ENCODE measurements around the gene RHOC.

The RHOC gene

GRCh38 chr1:112718691-112719418 lies 11.9 kb upstream of the RHOC start:
- FAIRE-seq (no peak), DNase-seq (ENCODE audit: insufficient read length, low spot score) (peak; percentile 71)

- DNase-seq (ENCODE audit: insufficient read length, low spot score) (no peak), FAIRE-seq (no peak)
These were observed 10.4 kb upstream of the RHOC start for GRCh38 chr1:112717263-112717873.

- peak; percentile 94 for FAIRE-seq
- peak; percentile 82 for DNase-seq (ENCODE audit: insufficient read length, low spot score)
These were observed 9.3 kb upstream of the RHOC start for GRCh38 chr1:112716133-112716720.

- DNase-seq (ENCODE audit: insufficient read length, low spot score) (peak; percentile 96), FAIRE-seq (peak; percentile 84)
These were observed 8.5 kb upstream of the RHOC start, which contains the start of gene PPM1J for GRCh38 chr1:112715264-112716053. TSS of gene PPM1J (minus strand) at chr1:112715332. CDS start at chr1:112715301, 31 bp downstream.

GRCh38 chr1:112714313-112715263 lies 7.7 kb upstream of the RHOC start:
- FAIRE-seq: no peak
- no peak for DNase-seq (ENCODE audit: insufficient read length, low spot score)

- FAIRE-seq (peak; percentile 72), DNase-seq (ENCODE audit: insufficient read length, low spot score) (peak; percentile 64)
These were observed 6.8 kb upstream of the RHOC start for GRCh38 chr1:112713466-112714312.

GRCh38 chr1:112712701-112713128 lies 5.8 kb upstream of the RHOC start:
- DNase-seq (ENCODE audit: insufficient read length, low spot score): no peak
- no peak for FAIRE-seq

- FAIRE-seq: no peak
These were observed 5.3 kb upstream of the RHOC start for GRCh38 chr1:112712191-112712590.

GRCh38 chr1:112711670-112712069 lies 4.7 kb upstream of the RHOC start:
- DNase-seq (ENCODE audit: insufficient read length, low spot score): no peak
- FAIRE-seq: no peak

More at GRCh38 chr1:112712191-112712590, 5.3 kb upstream of the RHOC start:
- DNase-seq (ENCODE audit: insufficient read length, low spot score): no peak

GRCh38 chr1:112711041-112711440 lies 4.1 kb upstream of the RHOC start:
- FAIRE-seq (no peak), DNase-seq (ENCODE audit: insufficient read length, low spot score) (no peak)

- FAIRE-seq: no peak
- DNase-seq (ENCODE audit: insufficient read length, low spot score): no peak
These were observed 3.7 kb upstream of the RHOC start for GRCh38 chr1:112710586-112710985.

- no peak for FAIRE-seq
- no peak for DNase-seq (ENCODE audit: insufficient read length, low spot score)
These were observed 3.2 kb upstream of the RHOC start for GRCh38 chr1:112710159-112710558.

- DNase-seq (ENCODE audit: insufficient read length, low spot score) (no peak), FAIRE-seq (no peak)
These were observed 1.6 kb upstream of the RHOC start for GRCh38 chr1:112708489-112708888.

GRCh38 chr1:112708002-112708448 lies 1.1 kb upstream of the RHOC start:
- no peak for FAIRE-seq
- no peak for DNase-seq (ENCODE audit: insufficient read length, low spot score)

GRCh38 chr1:112707221-112708001 lies 484 bp upstream of the RHOC start:
- FAIRE-seq (peak; percentile 44), DNase-seq (ENCODE audit: insufficient read length, low spot score) (peak; percentile 78)

GRCh38 chr1:112704934-112705627 lies 1.8 kb downstream of the RHOC start:
- DNase-seq (ENCODE audit: insufficient read length, low spot score): peak; percentile 91
- FAIRE-seq: peak; percentile 89

- DNase-seq (ENCODE audit: insufficient read length, low spot score) (no peak), FAIRE-seq (no peak)
These were observed 2.5 kb downstream of the RHOC start for GRCh38 chr1:112704391-112704933.

All from GM19239 (cell line).